Left ventricle myocardium inferior (tissue), 1 donor: ENCODE results near the gene MINDY4B. TPM values are rescaled to one million over a fixed set of nuclear protein-coding genes. Genes with fewer than 3 reads are reported as not detected.

Experiments
- DNase-seq: peaks from one replicate; pipeline ENCODE4 v3.0.0-alpha.2; 2020
- H3K27ac ChIP-seq: fragments of 200-600 bp; replicated peaks from 2 replicates; pipeline ENCODE4 v1.8.0; 2021
- H3K27me3 ChIP-seq: fragments of 200-600 bp; 2 replicates; pipeline ENCODE4 v1.8.0; 2021; ENCODE audit warnings: low read depth
- H3K36me3 ChIP-seq: fragments of 200-600 bp; 2 replicates; pipeline ENCODE4 v1.8.0; 2021
- H3K4me1 ChIP-seq: fragments of 200-600 bp; 2 replicates; pipeline ENCODE4 v1.8.0; 2021
- H3K4me3 ChIP-seq: fragments of 200-600 bp; 2 replicates; pipeline ENCODE4 v1.8.0; 2021; ENCODE audit warnings: mild to moderate bottlenecking, moderate library complexity
- H3K9me3 ChIP-seq: fragments of 200-600 bp; replicated peaks from 2 replicates; pipeline ENCODE4 v1.8.0; 2021
- CTCF ChIP-seq: fragments of 200-600 bp; IDR thresholded peaks from 2 replicates; pipeline ENCODE4 v1.8.0; 2021; ENCODE audit warnings: antibody characterized with exemption, mild to moderate bottlenecking, borderline replicate concordance
- intact Hi-C: fragments of 100-400 bp; cut with micrococcal nuclease; formaldehyde crosslinking; loops from one replicate; pipeline ENCODE4 v1.11.0; 2022
- total RNA-seq: library from RNA; stranded (reverse); fragmentation: NEBNext Ultra II Directional; extraction: Animal tissue kit (Norgen Biotek cat#: 25700); gene quantifications from one replicate; pipeline ENCODE4 v1.2.1, GENCODE V29; 2021
- donor health status: DM: no; HTN: yes; CAD: no; lungs with severe emphysema.

The MINDY4B gene
- total RNA-seq, 1 donor from 2014 or later = 0.22 TPM

- no peak for TF ChIP-seq CTCF
- intact Hi-C loops = no loop called here
- H3K4me3 ChIP-seq = no peak overlapping the region
- DNase-seq = no peak
- no peak overlapping the region for H3K27ac ChIP-seq
- H3K27me3 ChIP-seq = peaks cover 33% of the 10 kb centered on the region
- no peaks in the 10 kb centered on the region for H3K9me3 ChIP-seq
- no peaks in the 10 kb centered on the region for H3K4me1 ChIP-seq
- H3K36me3 ChIP-seq = no peaks in the 10 kb centered on the region
Measured at GRCh38 chr3:150843241-150843640, 62.0 kb downstream of the MINDY4B start.

DNA sequence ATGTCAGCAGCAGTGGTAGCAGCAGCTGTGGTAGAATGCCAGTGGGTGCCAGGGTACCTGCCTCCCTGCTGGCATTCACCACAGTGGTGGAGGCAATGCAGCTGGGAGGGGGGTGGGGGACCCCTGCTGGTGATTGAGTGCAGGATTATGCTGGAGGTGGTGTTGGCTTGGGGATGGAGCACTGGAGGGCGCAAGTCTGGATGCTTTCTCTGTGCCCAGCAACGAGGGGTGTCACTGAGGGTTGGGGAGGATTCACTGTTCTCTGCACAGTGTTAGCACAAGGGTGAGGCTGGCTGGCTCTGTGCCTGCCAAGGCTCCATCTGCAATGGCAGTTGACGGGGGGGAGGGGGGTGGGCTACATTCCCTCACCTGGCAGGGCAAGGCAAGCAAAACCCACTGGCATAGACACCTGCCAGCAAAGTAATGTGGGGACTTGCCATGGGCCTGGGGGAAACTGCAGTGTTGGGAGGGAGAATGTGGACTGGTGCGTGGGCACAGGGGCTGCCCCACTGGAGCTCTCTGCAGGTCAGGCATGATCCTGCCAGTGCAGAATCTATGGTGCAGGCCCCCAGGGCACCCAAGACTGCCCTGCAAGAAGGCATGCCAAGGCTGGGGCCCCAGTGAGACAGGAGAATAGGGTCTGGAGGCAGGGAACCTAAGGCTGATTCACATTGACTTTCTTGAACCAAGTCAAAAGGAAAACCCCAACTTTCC, 64.3 kb downstream of the MINDY4B start:
- H3K9me3 ChIP-seq = no peaks in the 10 kb centered on the region
- intact Hi-C loops = no loop called here

DNA sequence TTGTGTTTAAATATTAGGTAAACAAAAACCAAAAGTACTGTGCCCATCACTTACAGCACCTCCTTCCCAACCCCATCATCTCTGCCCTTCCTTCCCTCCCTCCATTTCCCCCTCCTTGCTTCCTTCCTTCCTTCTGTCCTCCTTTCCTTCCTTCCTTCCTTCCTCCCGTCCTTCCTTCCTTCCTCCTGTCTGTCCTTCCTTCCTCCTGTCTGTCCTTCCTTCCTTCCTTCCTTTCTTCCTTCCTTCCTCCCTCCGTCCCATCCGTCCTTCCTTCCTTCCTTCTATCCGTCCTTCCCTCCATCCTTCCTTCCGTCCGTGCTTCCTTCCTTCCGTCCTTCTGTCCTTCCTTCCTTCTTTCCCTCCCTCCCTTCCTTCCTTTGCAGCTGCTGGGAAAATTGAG, 74.5 kb downstream of the MINDY4B start:
- no peak for TF ChIP-seq CTCF
- Histone ChIP-seq H3K27me3 (peaks cover 21% of the 10 kb centered on the region), H3K4me1 (no peaks in the 10 kb centered on the region), H3K9me3 (peaks cover 3% of the 10 kb centered on the region), H3K36me3 (no peaks in the 10 kb centered on the region), H3K27ac (no peak overlapping the region), H3K4me3 (no peak overlapping the region)
- intact Hi-C loops = no loop called here
- DNase-seq = no peak

More for the DNA sequence above, 64.3 kb downstream of the MINDY4B start:
- no peak for DNase-seq
- TF ChIP-seq CTCF = no peak
- Histone ChIP-seq H3K27me3 (peaks cover 33% of the 10 kb centered on the region), H3K4me1 (no peaks in the 10 kb centered on the region), H3K4me3 (no peak overlapping the region), H3K27ac (no peak overlapping the region), H3K36me3 (no peaks in the 10 kb centered on the region)

DNA sequence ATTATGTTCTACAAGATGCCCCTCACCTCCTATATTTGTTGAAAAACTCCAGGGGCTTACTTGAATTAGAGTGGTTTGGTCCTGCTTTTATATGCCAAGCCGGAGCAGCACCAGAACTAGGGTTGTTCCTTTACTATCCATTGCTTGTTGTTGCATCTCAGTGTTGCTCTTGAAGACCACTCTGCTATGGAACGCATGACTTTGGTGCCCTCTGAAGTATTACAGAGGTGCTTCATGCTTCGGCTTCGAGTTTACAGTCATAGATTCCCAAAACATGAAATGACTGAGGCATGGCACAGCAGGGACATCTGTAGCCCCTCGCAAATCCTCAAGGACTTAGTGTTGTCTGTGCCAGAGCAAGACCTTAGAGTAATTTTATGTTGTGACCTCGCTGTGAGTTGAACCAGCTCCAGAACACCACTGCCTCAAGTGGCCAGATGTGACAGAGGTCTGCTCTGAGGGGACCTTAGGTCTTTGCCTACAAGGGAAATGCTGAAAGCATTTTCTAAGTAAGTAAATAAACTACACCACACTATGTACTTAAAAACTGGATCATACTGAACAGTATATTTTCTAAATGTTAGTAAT, 75.1 kb downstream of the MINDY4B start:
- H3K27me3 ChIP-seq = peaks cover 21% of the 10 kb centered on the region

GRCh38 chr3:150829408-150829807, 75.8 kb downstream of the MINDY4B start:
- intact Hi-C loops = no loop called here
- Histone ChIP-seq H3K4me3 (no peak overlapping the region), H3K4me1 (no peaks in the 10 kb centered on the region), H3K27me3 (peaks cover 21% of the 10 kb centered on the region), H3K36me3 (no peaks in the 10 kb centered on the region), H3K27ac (no peak overlapping the region), H3K9me3 (no peaks in the 10 kb centered on the region)
- no peak for DNase-seq
- TF ChIP-seq CTCF = no peak

More for the DNA sequence above, 75.1 kb downstream of the MINDY4B start:
- no peak for DNase-seq
- H3K9me3 ChIP-seq = peaks cover 1% of the 10 kb centered on the region
- peak; percentile 19 for TF ChIP-seq CTCF
- no peak overlapping the region for H3K27ac ChIP-seq
- no peak overlapping the region for H3K4me3 ChIP-seq
- H3K4me1 ChIP-seq = no peaks in the 10 kb centered on the region
- intact Hi-C loops = no loop called here
- no peaks in the 10 kb centered on the region for H3K36me3 ChIP-seq
